Kidney capillary endothelial cell (primary cell): ENCODE data around the gene WDR54.
A peak's percentile ranks its signal among the peaks of the same experiment; 100 is the strongest.
"Not testable (repeated sequence)": the region's sequence is repeated elsewhere in the genome, so short reads cannot be mapped to it uniquely, and the experiment has no call there.

ENCODE experiments used
- DNase-seq: peaks from one replicate; pipeline ENCODE4 v3.0.0-alpha.2; 2018; ENCODE audit warnings: low spot score

WDR54 gene

GRCh38 chr2:74407682-74408081, 13.8 kb upstream of the WDR54 start:
- no peak for DNase-seq

GRCh38 chr2:74413001-74413698, 8.4 kb upstream of the WDR54 start:
- DNase-seq, result no peak

- DNase-seq, result no peak
Measured at GRCh38 chr2:74414441-74414840, 7.1 kb upstream of the WDR54 start.

- peak; percentile 44 for DNase-seq
Measured at GRCh38 chr2:74414881-74415761, 6.4 kb upstream of the WDR54 start.

GRCh38 chr2:74415762-74416395, 5.7 kb upstream of the WDR54 start:
- no peak for DNase-seq

GRCh38 chr2:74416778-74417177, 4.8 kb upstream of the WDR54 start:
- no peak for DNase-seq

GRCh38 chr2:74417197-74417596, 4.3 kb upstream of the WDR54 start:
- DNase-seq, result no peak

GRCh38 chr2:74417763-74418162, 3.8 kb upstream of the WDR54 start:
- no peak for DNase-seq

- DNase-seq, result no peak
Measured at GRCh38 chr2:74418312-74418711, 3.2 kb upstream of the WDR54 start.

- DNase-seq, result no peak
Measured at GRCh38 chr2:74419345-74419744, 2.2 kb upstream of the WDR54 start.

- DNase-seq, result no peak
Measured at GRCh38 chr2:74420006-74420405, 1.5 kb upstream of the WDR54 start.

GRCh38 chr2:74420443-74421103, 957 bp upstream of the WDR54 start:
- DNase-seq, result not testable (repeated sequence)

GRCh38 chr2:74423231-74424095, 1.9 kb downstream of the WDR54 start:
- no peak for DNase-seq

GRCh38 chr2:74424139-74424992, 2.8 kb downstream of the WDR54 start:
- no peak for DNase-seq

GRCh38 chr2:74424995-74425406, 3.5 kb downstream of the WDR54 start:
- DNase-seq, result no peak

- no peak for DNase-seq
Measured at GRCh38 chr2:74425523-74425922, 4.0 kb downstream of the WDR54 start.

GRCh38 chr2:74426181-74426758, 4.7 kb downstream of the WDR54 start:
- DNase-seq, result no peak

GRCh38 chr2:74427551-74427950, 6.0 kb downstream of the WDR54 start:
- no peak for DNase-seq

- no peak for DNase-seq
Measured at GRCh38 chr2:74428675-74429074, 7.1 kb downstream of the WDR54 start.
